K562 (cell line): Measurements from ENCODE around the gene RBM26. TPM values are rescaled to one million over a fixed set of nuclear protein-coding genes. Genes with fewer than 3 reads are reported as not detected.

Source experiments
- ATAC-seq: fragments of 200-7000 bp; cut with Tn5 transposase; 3 replicates; pipeline ENCODE4 v1.9.1; 2020; ENCODE audit warnings: moderate library complexity
- BruUV-seq: library from RNA; stranded (reverse); fragments of 400-500 nt; replicated peaks from 2 replicates; lab custom pipeline; 2021; lab: Mats Ljungman, UMichigan
- CTCF ChIA-PET: fragments of 300-600 bp; formaldehyde crosslinking; extraction: SDS; loops from one replicate; lab custom pipeline; 2021; ENCODE audit warnings: low intra/inter-chr PET ratio; lab: Yijun Ruan, JAX
- POLR2A ChIA-PET: fragments of 300-600, 350-650 bp; sonication (Branson Sonifier 250); formaldehyde crosslinking; extraction: SDS; loops from one replicate; lab custom pipeline; 2021; ENCODE audit warnings: antibody characterized with exemption, inconsistent platforms; lab: Yijun Ruan, JAX
- DNase-seq, 4 experiments: peaks; one replicate each; pipeline versions ENCODE4 v3.0.0 to v3.0.0-alpha.2; 2011 to 2018; ENCODE audit warnings: low spot score in 3 of 4, mixed read lengths in 3 of 4; ENCODE audit errors: extremely low read depth in 1 of 4
- FAIRE-seq: peaks from 2 replicates; lab custom pipeline; 2011; peaks lifted over from hg19 to GRCh38; lab: Jason Lieb, UNC
- H2AFZ ChIP-seq: 2 replicates; pipeline ENCODE4 v1.6.0; 2011; ENCODE audit warnings: low read depth, low read length, control low read depth, inconsistent platforms
- H3K27ac ChIP-seq: fragments of 200-600 bp; 3 replicates; pipeline ENCODE4 v1.8.0; 2011; ENCODE audit warnings: low read depth, mild to moderate bottlenecking, control low read depth, inconsistent platforms, low read length, moderate library complexity, mixed read lengths; ENCODE audit errors: extremely low read depth
- H3K27me3 ChIP-seq, 2 experiments: fragments of 300-600 bp in 1 of 2; 2 replicates in 1 of 2; 3 replicates in 1 of 2; pipeline versions ENCODE4 v1.6.0 to v1.8.0; 2011; ENCODE audit warnings: inconsistent platforms in 2 of 2, low read length in 2 of 2, mild to moderate bottlenecking in 1 of 2, mixed read lengths in 1 of 2, moderate library complexity in 1 of 2; ENCODE audit not compliant: control insufficient read depth in 2 of 2, insufficient read depth in 2 of 2
- H3K36me3 ChIP-seq: fragments of 300-600 bp; 3 replicates; pipeline ENCODE4 v1.8.0; 2011; ENCODE audit warnings: mild to moderate bottlenecking, low read length, inconsistent platforms; ENCODE audit not compliant: control insufficient read depth, insufficient read depth
- H3K4me1 ChIP-seq, 2 experiments: fragments of 200-600 bp in 1 of 2; replicated peaks in 1 of 2; 2 replicates in 1 of 2; 3 replicates in 1 of 2; pipeline versions ENCODE4 v1.5.1 to v1.8.0; 2011; ENCODE audit warnings: inconsistent platforms in 2 of 2, low read length in 2 of 2, mild to moderate bottlenecking in 1 of 2, mixed read lengths in 1 of 2, moderate library complexity in 1 of 2; ENCODE audit not compliant: control insufficient read depth in 2 of 2, insufficient read depth in 2 of 2
- H3K4me2 ChIP-seq: 2 replicates; pipeline ENCODE4 v1.6.1; 2011; ENCODE audit warnings: low read length, control low read depth, inconsistent platforms, mixed read lengths; ENCODE audit not compliant: insufficient read depth
- H3K4me3 ChIP-seq: fragments of 200-600 bp; sonication (generic), shearing (Covaris generic); 2 replicates; pipeline ENCODE4 v1.5.1; 2016; ENCODE audit warnings: control low read depth, inconsistent platforms
- H3K79me2 ChIP-seq: fragments of 200-600 bp; 3 replicates; pipeline ENCODE4 v1.8.0; 2011; ENCODE audit warnings: low read length, inconsistent platforms; ENCODE audit not compliant: control insufficient read depth, insufficient read depth
- H3K9ac ChIP-seq, 2 experiments: 2 replicates each; pipeline versions ENCODE4 v1.6.0 to v1.6.1; 2011; ENCODE audit warnings: low read depth in 2 of 2, low read length in 2 of 2, control low read depth in 1 of 2, inconsistent platforms in 1 of 2, mild to moderate bottlenecking in 1 of 2, mixed read lengths in 1 of 2; ENCODE audit not compliant: insufficient read depth in 1 of 2
- H3K9me1 ChIP-seq: one replicate; pipeline ENCODE4 v1.6.0; 2011; ENCODE audit warnings: inconsistent platforms, mild to moderate bottlenecking, low read length, moderate library complexity; ENCODE audit not compliant: control insufficient read depth, insufficient read depth
- H3K9me3 ChIP-seq: replicated peaks from 2 replicates; pipeline ENCODE4 v1.5.1; 2011; ENCODE audit warnings: low read depth, low read length, inconsistent platforms; ENCODE audit not compliant: control insufficient read depth, insufficient read depth
- H4K20me1 ChIP-seq: replicated peaks from 2 replicates; pipeline ENCODE4 v1.6.1; 2011; ENCODE audit warnings: low read length, inconsistent platforms, mixed read lengths; ENCODE audit not compliant: control insufficient read depth, insufficient read depth
- CEBPB ChIP-seq: fragments of 450-650 bp; IDR thresholded peaks from 2 replicates; pipeline ENCODE4 v1.6.1; 2016; ENCODE audit warnings: missing genetic modification characterization, missing compliant biosample characterization
- HNRNPLL ChIP-seq: fragments of 200-400 bp; formaldehyde crosslinking; IDR thresholded peaks from 2 replicates; pipeline ENCODE4 v1.6.1; 2017; ENCODE audit warnings: low read length, low read depth, mild to moderate bottlenecking; ENCODE audit not compliant: poor library complexity, severe bottlenecking
- NFRKB ChIP-seq: fragments of 450-650 bp; IDR thresholded peaks from 2 replicates; pipeline ENCODE4 v1.6.1; 2016; ENCODE audit warnings: low read depth
- SP1 ChIP-seq: sonication (generic); formaldehyde crosslinking; IDR thresholded peaks from 2 replicates; pipeline ENCODE4 v1.8.1; 2022; ENCODE audit warnings: mild to moderate bottlenecking, missing genetic modification reagents
- SREBF2 ChIP-seq: sonication (generic); formaldehyde crosslinking; IDR thresholded peaks from 2 replicates; pipeline ENCODE4 v1.4.0; 2020; ENCODE audit warnings: mild to moderate bottlenecking, missing genetic modification reagents
- TEAD4 ChIP-seq, 2 experiments: sonication (generic) in 1 of 2; formaldehyde crosslinking in 1 of 2; IDR thresholded peaks; 2 replicates each; pipeline versions ENCODE4 v1.6.1 to v1.8.0; 2012 to 2022; ENCODE audit warnings: borderline replicate concordance in 1 of 2, inconsistent platforms in 1 of 2, low read length in 1 of 2, mild to moderate bottlenecking in 1 of 2, missing genetic modification reagents in 1 of 2
- ZBTB8A ChIP-seq: fragments of 450-650 bp; IDR thresholded peaks from 2 replicates; pipeline ENCODE4 v1.6.1; 2018; ENCODE audit warnings: mild to moderate bottlenecking, moderate library complexity; ENCODE audit not compliant: partially characterized antibody
- ZFP30 ChIP-seq: fragments of 250-450 bp; sonication (Bioruptor Pico); IDR thresholded peaks from 2 replicates; pipeline ENCODE4 v1.8.0; 2022; ENCODE audit warnings: moderate library complexity, mild to moderate bottlenecking, inconsistent platforms, borderline replicate concordance
- ZZZ3 ChIP-seq: fragments of 450-650 bp; IDR thresholded peaks from 2 replicates; pipeline ENCODE4 v1.6.1; 2016; ENCODE audit warnings: antibody characterized with exemption, mild to moderate bottlenecking, moderate library complexity
- WGBS: fragments of 100-300 bp; shearing (Covaris generic); methylation state at CpG from one replicate; pipeline ENCODE4 v1.1.6; 2016; ENCODE audit warnings: low coverage, mixed read lengths; ENCODE audit not compliant: insufficient coverage; ENCODE audit errors: missing lambda C conversion rate; 5-methylcytosine and 5-hydroxymethylcytosine counted together
- in situ Hi-C: fragments of 300-500 bp; cut with MboI; formaldehyde crosslinking; loops from 4 replicates; pipeline ENCODE4 v1.15.0; 2018; ENCODE audit warnings: inconsistent platforms, mixed read lengths
- intact Hi-C: fragments of 100-400 bp; cut with micrococcal nuclease; formaldehyde crosslinking; loops from 2 replicates; pipeline ENCODE4 v1.14.2; 2022
- polyA plus RNA-seq, 8 experiments: library from polyadenylated mRNA; depleted of rRNA in 4 of 8; stranded (reverse) in 5 of 8; unstranded in 3 of 8; fragments of >200 nt; fragmentation: Nextera tagmentation in 2 of 8; fragmentation: Illumina TruSeq in 1 of 8; extraction: Ambion mirVana in 2 of 8; extraction: Trizol in 1 of 8; gene quantifications; 2 replicates each; pipeline versions ENCODE4 v1.2.1 to v1.2.3, GENCODE V29; 2011 to 2014; ENCODE audit warnings: inconsistent platforms in 1 of 8, missing spikeins in 1 of 8
- total RNA-seq, 7 experiments: library from RNA; depleted of rRNA in 6 of 7; stranded (reverse); fragments of >200 nt in 6 of 7; fragmentation: Illumina TruSeq in 2 of 7; extraction: Trizol in 2 of 7; gene quantifications; 2 replicates each; pipeline versions ENCODE4 v1.2.1 to v1.2.3, GENCODE V29; 2011 to 2021; ENCODE audit warnings: low replicate concordance in 1 of 7
- TF ChIP-seq, protein P1 (sequence below), 2 experiments: IDR thresholded peaks; 2 replicates each; pipeline ENCODE4 v1.6.1; 2012; ENCODE audit warnings: improper control_type of control experiment in 2 of 2, low read depth in 2 of 2, low read length in 2 of 2, borderline replicate concordance in 1 of 2
- TF ChIP-seq, protein P2 (sequence below): sonication (generic); formaldehyde crosslinking; IDR thresholded peaks from 2 replicates; pipeline ENCODE4 v1.4.0; 2020; ENCODE audit warnings: mild to moderate bottlenecking, missing genetic modification reagents
- TF ChIP-seq, protein P3 (sequence below): fragments of 450-650 bp; IDR thresholded peaks from one replicate; pipeline ENCODE4 v1.6.1; 2018; ENCODE audit warnings: mild to moderate bottlenecking, moderate library complexity; ENCODE audit not compliant: partially characterized antibody
- TF ChIP-seq, protein P4 (sequence below): fragments of 250-450 bp; sonication (Bioruptor Pico); IDR thresholded peaks from 2 replicates; pipeline ENCODE4 v1.5.0; 2021

Gene RBM26
- total and polyA plus RNA-seq, 9 of the 15 experiments (the other 6 are each of a cell fraction or from before 2014, with no cell fraction given), result 10.0 to 42.4 (median 26.4) TPM

DNA sequence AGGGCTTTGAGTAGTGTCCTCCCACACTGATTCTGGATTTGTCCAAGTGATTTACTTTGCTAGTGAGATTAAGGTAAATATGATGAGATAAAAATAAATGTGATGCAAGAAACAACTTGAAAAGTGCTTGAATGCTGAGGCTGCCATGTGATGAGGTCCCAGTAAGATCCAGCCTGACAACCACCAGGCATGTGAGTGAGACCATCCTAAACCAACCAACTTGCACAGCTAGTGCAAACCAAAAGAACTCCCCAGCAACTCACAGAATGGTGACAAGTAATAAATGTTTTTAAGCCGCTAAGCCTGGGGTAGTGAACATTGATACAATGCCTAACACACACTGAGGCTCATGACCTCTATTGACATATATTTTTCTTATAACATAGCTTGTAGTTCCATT lies 13.3 kb upstream of the RBM26 start:
- H3K9me1 ChIP-seq, result no peaks in the 10 kb centered on the region
- in situ Hi-C loops (no loop called here), intact Hi-C loops (no loop called here)
- no peaks in the 10 kb centered on the region for H3K4me1 ChIP-seq
- no peaks in the 10 kb centered on the region for H4K20me1 ChIP-seq
- no peak overlapping the region for H3K4me3 ChIP-seq
- FAIRE-seq (no peak), ATAC-seq (no peak), DNase-seq (no peak)
- H3K9me3 ChIP-seq, result no peaks in the 10 kb centered on the region
- H3K79me2 ChIP-seq, result no peaks in the 10 kb centered on the region
- CTCF ChIA-PET, result no interaction called here
- no peak overlapping the region for H2AFZ ChIP-seq
- no peak overlapping the region for H3K4me2 ChIP-seq
- TF ChIP-seq, protein P1, sequence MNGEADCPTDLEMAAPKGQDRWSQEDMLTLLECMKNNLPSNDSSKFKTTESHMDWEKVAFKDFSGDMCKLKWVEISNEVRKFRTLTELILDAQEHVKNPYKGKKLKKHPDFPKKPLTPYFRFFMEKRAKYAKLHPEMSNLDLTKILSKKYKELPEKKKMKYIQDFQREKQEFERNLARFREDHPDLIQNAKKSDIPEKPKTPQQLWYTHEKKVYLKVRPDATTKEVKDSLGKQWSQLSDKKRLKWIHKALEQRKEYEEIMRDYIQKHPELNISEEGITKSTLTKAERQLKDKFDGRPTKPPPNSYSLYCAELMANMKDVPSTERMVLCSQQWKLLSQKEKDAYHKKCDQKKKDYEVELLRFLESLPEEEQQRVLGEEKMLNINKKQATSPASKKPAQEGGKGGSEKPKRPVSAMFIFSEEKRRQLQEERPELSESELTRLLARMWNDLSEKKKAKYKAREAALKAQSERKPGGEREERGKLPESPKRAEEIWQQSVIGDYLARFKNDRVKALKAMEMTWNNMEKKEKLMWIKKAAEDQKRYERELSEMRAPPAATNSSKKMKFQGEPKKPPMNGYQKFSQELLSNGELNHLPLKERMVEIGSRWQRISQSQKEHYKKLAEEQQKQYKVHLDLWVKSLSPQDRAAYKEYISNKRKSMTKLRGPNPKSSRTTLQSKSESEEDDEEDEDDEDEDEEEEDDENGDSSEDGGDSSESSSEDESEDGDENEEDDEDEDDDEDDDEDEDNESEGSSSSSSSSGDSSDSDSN (IDR thresholded peaks at IDR 0.05; ENCODE audit: borderline replicate concordance in 1 of 2, low read depth in 2 of 2, low read length in 2 of 2), result no peak
- TF ChIP-seq SP1 (CRISPR knock-in tag) (no peak), ZFP30 (CRISPR knock-in tag) (no peak), ZZZ3 (no peak), CEBPB (tag) (no peak), NFRKB (no peak), HNRNPLL (no peak), TEAD4 (IDR thresholded peaks at IDR 0.05; ENCODE audit: low read length) (no peak), TEAD4 (CRISPR knock-in tag; IDR thresholded peaks at IDR 0.05; ENCODE audit: borderline replicate concordance) (no peak), SREBF2 (CRISPR knock-in tag) (no peak), ZBTB8A (no peak)
- TF ChIP-seq, protein P2, sequence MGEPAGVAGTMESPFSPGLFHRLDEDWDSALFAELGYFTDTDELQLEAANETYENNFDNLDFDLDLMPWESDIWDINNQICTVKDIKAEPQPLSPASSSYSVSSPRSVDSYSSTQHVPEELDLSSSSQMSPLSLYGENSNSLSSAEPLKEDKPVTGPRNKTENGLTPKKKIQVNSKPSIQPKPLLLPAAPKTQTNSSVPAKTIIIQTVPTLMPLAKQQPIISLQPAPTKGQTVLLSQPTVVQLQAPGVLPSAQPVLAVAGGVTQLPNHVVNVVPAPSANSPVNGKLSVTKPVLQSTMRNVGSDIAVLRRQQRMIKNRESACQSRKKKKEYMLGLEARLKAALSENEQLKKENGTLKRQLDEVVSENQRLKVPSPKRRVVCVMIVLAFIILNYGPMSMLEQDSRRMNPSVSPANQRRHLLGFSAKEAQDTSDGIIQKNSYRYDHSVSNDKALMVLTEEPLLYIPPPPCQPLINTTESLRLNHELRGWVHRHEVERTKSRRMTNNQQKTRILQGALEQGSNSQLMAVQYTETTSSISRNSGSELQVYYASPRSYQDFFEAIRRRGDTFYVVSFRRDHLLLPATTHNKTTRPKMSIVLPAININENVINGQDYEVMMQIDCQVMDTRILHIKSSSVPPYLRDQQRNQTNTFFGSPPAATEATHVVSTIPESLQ (CRISPR knock-in tag), result no peak
- TF ChIP-seq, protein P3, sequence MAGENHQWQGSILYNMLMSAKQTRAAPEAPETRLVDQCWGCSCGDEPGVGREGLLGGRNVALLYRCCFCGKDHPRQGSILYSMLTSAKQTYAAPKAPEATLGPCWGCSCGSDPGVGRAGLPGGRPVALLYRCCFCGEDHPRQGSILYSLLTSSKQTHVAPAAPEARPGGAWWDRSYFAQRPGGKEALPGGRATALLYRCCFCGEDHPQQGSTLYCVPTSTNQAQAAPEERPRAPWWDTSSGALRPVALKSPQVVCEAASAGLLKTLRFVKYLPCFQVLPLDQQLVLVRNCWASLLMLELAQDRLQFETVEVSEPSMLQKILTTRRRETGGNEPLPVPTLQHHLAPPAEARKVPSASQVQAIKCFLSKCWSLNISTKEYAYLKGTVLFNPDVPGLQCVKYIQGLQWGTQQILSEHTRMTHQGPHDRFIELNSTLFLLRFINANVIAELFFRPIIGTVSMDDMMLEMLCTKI, result no peak
- TF ChIP-seq, protein P4, sequence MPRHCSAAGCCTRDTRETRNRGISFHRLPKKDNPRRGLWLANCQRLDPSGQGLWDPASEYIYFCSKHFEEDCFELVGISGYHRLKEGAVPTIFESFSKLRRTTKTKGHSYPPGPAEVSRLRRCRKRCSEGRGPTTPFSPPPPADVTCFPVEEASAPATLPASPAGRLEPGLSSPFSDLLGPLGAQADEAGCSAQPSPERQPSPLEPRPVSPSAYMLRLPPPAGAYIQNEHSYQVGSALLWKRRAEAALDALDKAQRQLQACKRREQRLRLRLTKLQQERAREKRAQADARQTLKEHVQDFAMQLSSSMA (CRISPR knock-in tag), result no peak
- no peak overlapping the region for H3K27ac ChIP-seq
- H3K36me3 ChIP-seq, result no peaks in the 10 kb centered on the region
- BruUV-seq, result no TSS peak
- H3K27me3 ChIP-seq, result no peaks in the 10 kb centered on the region
- H3K9ac ChIP-seq, result no peak overlapping the region
- POLR2A ChIA-PET, result interaction anchor here (1.0 kb wide), 1 partner anchor 82 kb away, joined by 3 read pairs; no protein-coding TSS in a partner anchor
- 67% methylated on average over 1 of the region's 1 CpG for WGBS
